B cell (primary cell): Measurements from ENCODE around the gene ZNF296. TPM values are rescaled to one million over a fixed set of nuclear protein-coding genes. Genes with fewer than 3 reads are reported as not detected.
A peak's percentile ranks its signal among the peaks of the same experiment; 100 is the strongest.

Source experiments
- ATAC-seq: fragments of 200-7000 bp; cut with Tn5 transposase; one replicate; pipeline ENCODE4 v1.10.0; 2021; ENCODE audit warnings: low read depth, mild to moderate bottlenecking, moderate number of reproducible peaks, moderate library complexity
- CTCF ChIA-PET: fragments of 350-600 bp; sonication (Branson Sonifier 250); formaldehyde crosslinking; loops from one replicate; lab custom pipeline; 2021; ENCODE audit warnings: antibody characterized with exemption, inconsistent platforms; lab: Charles Lee
- POLR2A ChIA-PET: fragments of 350-600 bp; sonication (Branson Sonifier 250); formaldehyde crosslinking; loops from one replicate; lab custom pipeline; 2021; ENCODE audit warnings: antibody characterized with exemption; lab: Charles Lee
- DNase-seq: peaks from one replicate; pipeline ENCODE4 v3.0.0; 2013
- H2AFZ ChIP-seq: 2 replicates; pipeline ENCODE4 v1.6.1; 2012; ENCODE audit warnings: mild to moderate bottlenecking, low read depth, low read length; ENCODE audit not compliant: insufficient read depth, poor library complexity, severe bottlenecking
- H3K27ac ChIP-seq, 2 donors: 1 replicate in 1 of 2; 2 replicates in 1 of 2; pipeline ENCODE4 v1.5.1; 2012 to 2013; ENCODE audit warnings: low read length in 2 of 2, mild to moderate bottlenecking in 2 of 2, moderate library complexity in 1 of 2
- H3K27me3 ChIP-seq, 4 experiments: fragments of 200-600 bp in 1 of 4; sonication (generic) in 1 of 4; replicated peaks in 1 of 4; 1 replicate in 2 of 4; 2 replicates in 2 of 4; pipeline versions ENCODE4 v1.6.1 to v1.7.0; 2013 to 2016; ENCODE audit warnings: low read length in 3 of 4, mild to moderate bottlenecking in 2 of 4, mixed read lengths in 1 of 4, moderate library complexity in 1 of 4; ENCODE audit not compliant: insufficient read depth in 4 of 4, control insufficient read depth in 3 of 4; ENCODE audit errors: control extremely low read depth in 1 of 4
- H3K36me3 ChIP-seq, 2 experiments: replicated peaks in 1 of 2; 1 replicate in 1 of 2; 2 replicates in 1 of 2; pipeline versions ENCODE4 v1.6.1 to v1.7.1; 2013; ENCODE audit warnings: low read length in 1 of 2; ENCODE audit not compliant: insufficient read depth in 2 of 2, control insufficient read depth in 1 of 2; ENCODE audit errors: control extremely low read depth in 1 of 2, extremely low read depth in 1 of 2
- H3K4me1 ChIP-seq, 2 donors: fragments of 200-600 bp in 1 of 2; sonication (generic) in 1 of 2; 1 replicate in 1 of 2; 2 replicates in 1 of 2; pipeline versions ENCODE4 v1.5.1 to v1.6.1; 2013 to 2017; ENCODE audit warnings: low read length in 2 of 2; ENCODE audit not compliant: control insufficient read depth in 2 of 2, insufficient read depth in 2 of 2
- H3K4me2 ChIP-seq: replicated peaks from 2 replicates; pipeline ENCODE3; 2012; ENCODE audit warnings: mild to moderate bottlenecking, low read depth, low read length; ENCODE audit not compliant: poor library complexity, severe bottlenecking
- H3K4me3 ChIP-seq, 5 experiments: fragments of 200-600 bp in 1 of 5; sonication (generic) in 1 of 5; 1 replicate in 3 of 5; 2 replicates in 2 of 5; pipeline versions ENCODE4 v1.5.1 to v1.7.0; 2011 to 2016; ENCODE audit warnings: low read length in 4 of 5, mild to moderate bottlenecking in 4 of 5, low read depth in 2 of 5, control low read depth in 1 of 5, moderate library complexity in 1 of 5; ENCODE audit not compliant: insufficient read depth in 1 of 5; ENCODE audit errors: control extremely low read depth in 1 of 5, extremely low read depth in 1 of 5
- H3K79me2 ChIP-seq: fragments of 200-600 bp; sonication (generic); one replicate; pipeline ENCODE4 v1.6.0; 2016; ENCODE audit warnings: low read length; ENCODE audit not compliant: control insufficient read depth, insufficient read depth
- H3K9ac ChIP-seq: fragments of 200-600 bp; sonication (generic); 2 replicates; pipeline ENCODE4 v1.6.1; 2017; ENCODE audit warnings: mild to moderate bottlenecking, low read length, moderate library complexity
- H3K9me3 ChIP-seq, 3 donors: one replicate each; pipeline versions ENCODE4 v1.6.1 to v1.7.1; 2013; ENCODE audit warnings: low read length in 2 of 3; ENCODE audit not compliant: control insufficient read depth in 2 of 3, insufficient read depth in 1 of 3; ENCODE audit errors: control extremely low read depth in 1 of 3
- H4K20me1 ChIP-seq: 2 replicates; pipeline ENCODE4 v1.6.0; 2012; ENCODE audit warnings: mild to moderate bottlenecking, low read length; ENCODE audit not compliant: insufficient read depth, control insufficient read depth, poor library complexity, severe bottlenecking
- H3K27ac Mint-ChIP-seq: one replicate; pipeline ENCODE4 v1.8.0; 2021; ENCODE audit warnings: mixed read lengths
- H3K27me3 Mint-ChIP-seq: one replicate; pipeline ENCODE4 v1.8.0; 2021; ENCODE audit warnings: mixed read lengths
- H3K4me1 Mint-ChIP-seq: one replicate; pipeline ENCODE4 v1.8.0; 2021; ENCODE audit warnings: mixed read lengths
- H3K4me3 Mint-ChIP-seq: one replicate; pipeline ENCODE4 v1.8.0; 2021; ENCODE audit warnings: mixed read lengths
- H3K9me3 Mint-ChIP-seq: one replicate; pipeline ENCODE4 v1.8.0; 2022; ENCODE audit warnings: mixed read lengths; ENCODE audit not compliant: insufficient read depth
- CTCF ChIP-seq: fragments of 200-600 bp; IDR thresholded peaks from one replicate; pipeline ENCODE4 v1.8.0; 2022; ENCODE audit warnings: antibody characterized with exemption, mild to moderate bottlenecking
- EZH2 ChIP-seq: IDR thresholded peaks from 2 replicates; pipeline ENCODE4 v1.6.1; 2012; ENCODE audit warnings: borderline replicate concordance, low read depth, mild to moderate bottlenecking, moderate library complexity, low read length; ENCODE audit not compliant: insufficient read depth, poor library complexity, severe bottlenecking
- WGBS: methylation state at CpG from one replicate; pipeline ENCODE4 v1.1.5; 2013; ENCODE audit warnings: missing lambda C conversion rate; ENCODE audit not compliant: insufficient coverage; 5-methylcytosine and 5-hydroxymethylcytosine counted together
- intact Hi-C: fragments of 100-400 bp; cut with micrococcal nuclease; formaldehyde crosslinking; loops from one replicate; pipeline ENCODE4 v1.10.0; 2022
- polyA plus RNA-seq: library from polyadenylated mRNA; depleted of rRNA; stranded (reverse); fragments of >200 nt; gene quantifications from 2 replicates; pipeline ENCODE4 v1.2.3, GENCODE V29; 2012
- total RNA-seq, 2 donors: library from RNA; stranded (reverse); fragments of 120-200 nt in 1 of 2; gene quantifications; 1 replicate in 1 of 2; 2 replicates in 1 of 2; pipeline versions ENCODE4 v1.2.3 to v1.2.4, GENCODE V29; 2013 to 2022

ZNF296 gene
- total and polyA plus RNA-seq, 2 donors (not counting 1 experiment from before 2014, with no cell fraction given), result 21.9 to 30.2 TPM

GRCh38 chr19:45074744-45075300, 1.5 kb downstream of the ZNF296 start:
- no peak overlapping the region for H2AFZ ChIP-seq
- DNase-seq, result no peak
- intact Hi-C loops, result loop anchor here (1.0 to 5.0 kb wide), 6 partner anchors 16 to 323 kb away; partner anchors contain the start of genes BLOC1S3, RELB and TRAPPC6A

More at GRCh38 chr19:45074744-45075300, 1.5 kb downstream of the ZNF296 start:
- Histone ChIP-seq H3K27ac (peak overlapping the region; percentile 81 to 87), H3K79me2 (peaks cover 62% of the 10 kb centered on the region), H3K4me1 (peaks cover 31 to 56% of the 10 kb centered on the region in 2 donors), H3K27me3 (no peaks in the 10 kb centered on the region), H3K4me2 (peak overlapping the region; percentile 91), H3K9ac (peak overlapping the region; percentile 93), H3K9me3 (no peaks in the 10 kb centered on the region), H3K36me3 (peaks cover 0 to 46% of the 10 kb centered on the region in 2 experiments), H3K4me3 (peak overlapping the region; percentile 16 to 94 (median 84)), H4K20me1 (peaks cover 68% of the 10 kb centered on the region)
- 71% methylated on average over 6 of the region's 11 CpGs for WGBS
- no peaks in the 10 kb centered on the region for H3K9me3 Mint-ChIP-seq
- no peaks in the 10 kb centered on the region for H3K27me3 Mint-ChIP-seq
- H3K4me1 Mint-ChIP-seq, result peaks cover 60% of the 10 kb centered on the region
- no peak for ATAC-seq
- H3K27ac Mint-ChIP-seq, result peak overlapping the region; percentile 96
- CTCF ChIA-PET, result interaction anchor here (0.8 to 2.2 kb wide), 10 partner anchors 9 to 120 kb away, joined by 3 to 24 read pairs (median 5); partner anchors contain the start of gene CLPTM1
- no peak for TF ChIP-seq CTCF
- no peak for TF ChIP-seq EZH2
- POLR2A ChIA-PET, result interaction anchor here (0.5 to 1.8 kb wide), 11 partner anchors 9 to 189 kb away, joined by 3 to 19 read pairs (median 6); partner anchors contain the start of genes BLOC1S3, CLASRP, PPP1R37 and RELB
- peak overlapping the region; percentile 94 for H3K4me3 Mint-ChIP-seq
